D721Med (cell line): Measurements from ENCODE around the gene PLPP4.

Experiments used
- DNase-seq: peaks from one replicate; pipeline ENCODE4 v3.0.0; 2011; ENCODE audit warnings: low spot score; ENCODE audit not compliant: insufficient read length
- FAIRE-seq: peaks from 2 replicates; lab custom pipeline; 2011; peaks lifted over from hg19 to GRCh38; lab: Jason Lieb, UNC
- TF ChIP-seq, protein P1 (sequence below): IDR thresholded peaks from 2 replicates; pipeline ENCODE4 v1.5.1; 2012; ENCODE audit warnings: mild to moderate bottlenecking, control low read depth; ENCODE audit not compliant: insufficient read depth; ENCODE audit errors: missing control alignments

PLPP4 gene

DNA sequence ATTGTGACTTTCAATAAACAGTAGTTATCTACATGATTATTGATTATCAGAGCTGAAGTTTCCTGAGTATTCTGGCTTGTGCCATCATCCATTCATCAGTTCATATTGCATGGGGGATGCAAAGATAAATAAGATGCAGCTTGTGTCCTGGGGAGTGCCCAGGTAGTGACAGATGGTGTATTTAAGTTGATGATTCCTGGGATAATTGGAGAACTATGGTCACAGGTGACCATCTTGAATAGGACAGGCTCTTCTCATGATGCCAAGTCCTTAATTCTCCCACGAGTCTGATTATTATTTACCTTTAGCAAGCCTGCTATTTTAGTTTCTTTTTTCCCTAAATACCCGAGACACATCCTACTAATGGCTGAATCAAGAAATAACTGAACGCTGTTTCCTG is 64.9 kb downstream of the PLPP4 start:
- DNase-seq (no peak), FAIRE-seq (no peak)
- TF ChIP-seq, protein P1, sequence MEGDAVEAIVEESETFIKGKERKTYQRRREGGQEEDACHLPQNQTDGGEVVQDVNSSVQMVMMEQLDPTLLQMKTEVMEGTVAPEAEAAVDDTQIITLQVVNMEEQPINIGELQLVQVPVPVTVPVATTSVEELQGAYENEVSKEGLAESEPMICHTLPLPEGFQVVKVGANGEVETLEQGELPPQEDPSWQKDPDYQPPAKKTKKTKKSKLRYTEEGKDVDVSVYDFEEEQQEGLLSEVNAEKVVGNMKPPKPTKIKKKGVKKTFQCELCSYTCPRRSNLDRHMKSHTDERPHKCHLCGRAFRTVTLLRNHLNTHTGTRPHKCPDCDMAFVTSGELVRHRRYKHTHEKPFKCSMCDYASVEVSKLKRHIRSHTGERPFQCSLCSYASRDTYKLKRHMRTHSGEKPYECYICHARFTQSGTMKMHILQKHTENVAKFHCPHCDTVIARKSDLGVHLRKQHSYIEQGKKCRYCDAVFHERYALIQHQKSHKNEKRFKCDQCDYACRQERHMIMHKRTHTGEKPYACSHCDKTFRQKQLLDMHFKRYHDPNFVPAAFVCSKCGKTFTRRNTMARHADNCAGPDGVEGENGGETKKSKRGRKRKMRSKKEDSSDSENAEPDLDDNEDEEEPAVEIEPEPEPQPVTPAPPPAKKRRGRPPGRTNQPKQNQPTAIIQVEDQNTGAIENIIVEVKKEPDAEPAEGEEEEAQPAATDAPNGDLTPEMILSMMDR = no peak

DNA sequence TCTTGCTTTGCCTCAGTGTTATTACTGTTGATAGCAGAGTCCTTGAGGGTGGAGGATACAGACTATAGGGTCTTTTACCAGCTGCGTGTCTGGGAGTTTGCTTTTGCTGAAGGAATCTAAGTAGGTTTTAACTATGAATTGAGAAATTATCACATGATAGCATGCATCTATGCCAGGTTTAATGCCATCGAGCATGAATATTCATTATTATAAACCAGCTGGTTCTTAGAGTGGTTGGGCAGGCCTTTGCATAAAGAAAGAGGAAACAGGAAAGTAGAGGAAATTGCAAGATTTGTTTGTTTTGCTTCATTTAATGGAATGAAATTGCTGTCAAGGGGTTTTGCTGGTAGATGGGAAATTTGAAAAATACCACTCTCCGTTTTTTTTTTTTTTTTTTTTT is 70.7 kb downstream of the PLPP4 start:
- DNase-seq (no peak), FAIRE-seq (no peak)
- TF ChIP-seq, protein P1 = no peak

- TF ChIP-seq, protein P1 = no peak
- DNase-seq = no peak
- no peak for FAIRE-seq
Observed at GRCh38 chr10:120530699-120531098, 73.7 kb downstream of the PLPP4 start.

DNA sequence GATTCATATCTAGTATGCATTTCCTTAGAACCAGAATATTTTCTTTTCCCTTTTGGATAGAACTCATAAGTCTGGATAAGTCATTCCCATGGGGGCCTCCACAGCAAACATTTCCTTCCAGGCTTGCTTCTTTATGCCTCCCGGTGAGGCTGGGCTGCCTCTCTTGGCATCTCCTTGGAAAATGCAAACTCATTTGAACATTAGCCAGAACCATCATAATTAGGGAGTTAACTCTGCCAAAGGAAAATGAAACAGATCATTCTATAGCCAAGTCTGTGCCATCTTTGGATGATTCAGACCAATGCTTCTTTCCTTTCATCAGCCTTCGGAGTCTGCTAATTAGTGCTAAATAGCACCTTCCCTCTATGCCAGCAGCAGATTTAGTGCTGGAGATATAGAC is 81.1 kb downstream of the PLPP4 start:
- FAIRE-seq (no peak), DNase-seq (no peak)
- TF ChIP-seq, protein P1 = no peak

GRCh38 chr10:120539076-120539475 is 82.0 kb downstream of the PLPP4 start:
- TF ChIP-seq, protein P1 = no peak
- FAIRE-seq (no peak), DNase-seq (no peak)

DNA sequence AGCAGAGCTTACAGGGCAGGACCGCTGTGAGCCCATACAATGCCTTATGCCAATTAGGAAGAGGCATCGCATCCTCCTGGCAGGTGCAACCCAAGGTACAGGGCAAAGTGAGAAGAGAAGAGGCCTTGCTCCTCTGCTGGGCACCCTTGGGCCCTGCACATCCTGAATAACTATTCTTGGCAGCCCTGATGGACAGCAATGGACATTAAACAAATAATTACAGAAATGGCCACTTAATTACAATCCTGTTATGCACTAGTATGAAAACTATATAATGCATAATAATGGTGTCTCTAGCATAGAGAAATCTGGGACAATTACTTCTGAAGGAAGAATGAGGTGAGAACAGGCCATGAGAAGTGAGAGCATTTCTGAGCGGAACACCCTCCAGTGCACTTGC is 83.5 kb downstream of the PLPP4 start:
- TF ChIP-seq, protein P1 = no peak
- FAIRE-seq (no peak), DNase-seq (no peak)

- DNase-seq (no peak), FAIRE-seq (no peak)
- TF ChIP-seq, protein P1 = no peak
Observed at GRCh38 chr10:120541984-120542383, 85.0 kb downstream of the PLPP4 start.
